ENCODE results near the gene RMI1.

RMI1 gene

DNA sequence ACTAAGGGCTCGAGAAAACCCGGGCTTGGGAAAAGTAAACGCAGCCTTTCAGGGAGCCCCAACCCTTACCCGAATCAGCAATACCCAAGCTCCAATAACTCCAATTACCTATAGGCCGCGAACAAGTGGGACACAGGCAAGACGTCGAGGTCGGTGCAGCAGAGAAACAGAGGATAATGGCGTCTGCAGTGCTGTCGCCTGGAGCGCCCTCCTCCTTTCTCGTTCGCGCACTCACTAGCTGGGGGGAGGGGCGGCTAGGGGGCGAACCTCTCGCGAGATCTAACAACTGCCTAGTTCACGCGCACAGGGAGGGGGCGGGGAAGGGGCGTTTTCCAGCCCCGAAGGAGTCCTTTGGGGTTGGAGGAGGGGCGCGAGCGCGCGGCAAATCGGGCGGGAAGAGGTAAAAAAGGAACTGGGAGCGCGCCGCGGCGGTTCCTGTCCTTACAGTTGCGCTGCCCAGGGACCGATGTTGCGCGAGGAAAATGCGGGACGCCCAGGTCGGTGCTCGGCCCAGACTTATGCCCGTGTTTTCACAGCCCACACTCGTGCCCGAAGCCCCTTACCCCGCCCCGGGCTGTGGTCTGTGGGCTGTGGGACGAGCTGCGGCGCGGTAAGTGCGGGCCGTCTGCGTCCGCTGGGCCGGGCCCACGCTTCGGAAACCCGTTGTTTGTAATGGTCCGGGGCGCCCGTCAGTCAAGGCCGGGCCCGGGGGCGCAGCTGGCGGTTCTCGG lies at the start of gene RMI1:
Gene RMI1 (plus strand): TSS at position 411 of the 731 bp plus-strand sequence. CDS start 20,182 bp downstream, outside the sequence.
- TF ChIP-seq, protein P1, sequence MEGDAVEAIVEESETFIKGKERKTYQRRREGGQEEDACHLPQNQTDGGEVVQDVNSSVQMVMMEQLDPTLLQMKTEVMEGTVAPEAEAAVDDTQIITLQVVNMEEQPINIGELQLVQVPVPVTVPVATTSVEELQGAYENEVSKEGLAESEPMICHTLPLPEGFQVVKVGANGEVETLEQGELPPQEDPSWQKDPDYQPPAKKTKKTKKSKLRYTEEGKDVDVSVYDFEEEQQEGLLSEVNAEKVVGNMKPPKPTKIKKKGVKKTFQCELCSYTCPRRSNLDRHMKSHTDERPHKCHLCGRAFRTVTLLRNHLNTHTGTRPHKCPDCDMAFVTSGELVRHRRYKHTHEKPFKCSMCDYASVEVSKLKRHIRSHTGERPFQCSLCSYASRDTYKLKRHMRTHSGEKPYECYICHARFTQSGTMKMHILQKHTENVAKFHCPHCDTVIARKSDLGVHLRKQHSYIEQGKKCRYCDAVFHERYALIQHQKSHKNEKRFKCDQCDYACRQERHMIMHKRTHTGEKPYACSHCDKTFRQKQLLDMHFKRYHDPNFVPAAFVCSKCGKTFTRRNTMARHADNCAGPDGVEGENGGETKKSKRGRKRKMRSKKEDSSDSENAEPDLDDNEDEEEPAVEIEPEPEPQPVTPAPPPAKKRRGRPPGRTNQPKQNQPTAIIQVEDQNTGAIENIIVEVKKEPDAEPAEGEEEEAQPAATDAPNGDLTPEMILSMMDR (IDR thresholded peaks at IDR 0.05; ENCODE audit: low read depth, low read length): no peak
- H3K4me3 ChIP-seq (ENCODE audit: low read depth, low read length): peak within 1 kb of the TSS; percentile 75

DNA sequence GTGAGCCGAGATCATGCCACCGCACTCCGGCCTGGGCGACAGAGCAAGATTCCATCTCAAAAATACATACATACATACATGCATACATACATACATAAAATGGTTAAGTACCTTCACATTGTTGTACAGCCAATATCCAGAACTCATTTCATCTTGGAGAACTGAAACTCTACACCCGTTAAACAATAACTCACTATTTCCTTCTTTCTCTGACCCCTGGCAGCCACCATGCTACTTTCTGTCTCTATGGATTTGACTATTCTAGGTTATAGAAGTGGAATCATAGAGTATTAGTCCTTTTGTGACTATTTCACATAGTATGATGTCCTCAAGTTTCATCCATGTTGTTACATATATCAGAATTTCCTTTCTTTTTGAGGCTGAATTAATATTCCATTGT lies 49.7 kb upstream of the RMI1 start:
- H3K4me3 ChIP-seq (ENCODE audit: low read depth, low read length): no peak overlapping the region
- TF ChIP-seq, protein P1 (IDR thresholded peaks at IDR 0.05; ENCODE audit: low read depth, low read length): no peak

DNA sequence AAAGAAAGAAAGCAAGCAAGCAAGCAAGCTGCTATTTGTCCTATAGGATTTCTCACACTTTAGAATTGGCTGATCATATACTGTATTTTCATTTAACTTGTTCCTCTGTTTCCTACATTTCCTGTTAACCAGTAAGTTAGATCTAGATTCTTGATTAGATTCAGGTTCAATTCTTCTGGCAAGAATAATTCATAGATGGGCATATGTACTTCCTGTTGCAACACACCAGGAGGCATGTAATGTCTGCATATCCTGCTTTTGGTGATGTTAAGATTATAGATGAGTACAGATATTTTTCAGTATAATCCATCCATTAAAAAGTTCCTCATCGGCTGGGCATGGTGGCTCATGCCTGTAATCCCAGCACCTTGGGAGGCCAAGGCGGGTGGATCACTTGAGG lies 48.6 kb upstream of the RMI1 start:
- TF ChIP-seq, protein P1 (IDR thresholded peaks at IDR 0.05; ENCODE audit: low read depth, low read length): no peak
- H3K4me3 ChIP-seq (ENCODE audit: low read depth, low read length): no peak overlapping the region

DNA sequence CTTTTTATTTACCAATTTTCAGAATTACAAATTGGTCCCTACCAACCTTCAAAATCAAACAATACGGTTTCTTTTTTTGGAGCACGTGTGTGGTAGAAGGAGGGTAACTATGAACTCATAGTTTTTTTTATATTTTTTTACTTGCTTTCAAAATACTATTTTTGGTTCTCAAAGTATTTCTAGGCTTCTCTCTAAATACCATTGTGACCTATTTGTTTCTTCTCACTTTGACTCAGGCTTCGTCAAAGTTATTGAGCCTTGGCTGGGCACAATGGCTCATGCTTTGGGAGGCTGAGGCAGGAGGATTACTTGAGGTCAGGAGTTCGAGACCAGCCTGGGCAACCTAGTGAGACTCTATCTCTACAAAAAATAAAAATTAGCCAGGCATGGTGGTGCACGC lies 47.8 kb upstream of the RMI1 start:
- no peak overlapping the region for H3K4me3 ChIP-seq (ENCODE audit: low read depth, low read length)
- TF ChIP-seq, protein P1 (IDR thresholded peaks at IDR 0.05; ENCODE audit: low read depth, low read length): no peak

DNA sequence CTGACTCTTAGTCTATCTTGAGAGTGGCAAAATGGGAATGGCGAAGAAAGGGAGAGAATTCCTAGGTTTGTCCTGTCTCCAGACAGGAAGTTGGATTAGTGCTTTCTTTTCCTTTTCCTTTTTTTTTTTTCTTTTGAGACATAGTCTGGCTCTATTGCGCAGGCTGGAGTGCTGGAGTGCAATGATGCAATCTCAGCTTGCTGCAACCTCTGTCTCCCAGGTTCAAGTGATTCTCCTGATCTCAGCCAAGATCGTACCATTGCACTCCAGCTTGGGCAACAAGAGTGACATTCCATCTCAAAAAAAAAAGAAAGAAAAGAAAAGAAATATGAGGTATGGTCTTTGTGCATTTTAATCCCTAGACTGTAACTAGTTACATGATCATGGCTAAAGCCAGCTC lies 46.8 kb upstream of the RMI1 start:
- no peak overlapping the region for H3K4me3 ChIP-seq (ENCODE audit: low read depth, low read length)
- TF ChIP-seq, protein P1 (IDR thresholded peaks at IDR 0.05; ENCODE audit: low read depth, low read length): no peak

DNA sequence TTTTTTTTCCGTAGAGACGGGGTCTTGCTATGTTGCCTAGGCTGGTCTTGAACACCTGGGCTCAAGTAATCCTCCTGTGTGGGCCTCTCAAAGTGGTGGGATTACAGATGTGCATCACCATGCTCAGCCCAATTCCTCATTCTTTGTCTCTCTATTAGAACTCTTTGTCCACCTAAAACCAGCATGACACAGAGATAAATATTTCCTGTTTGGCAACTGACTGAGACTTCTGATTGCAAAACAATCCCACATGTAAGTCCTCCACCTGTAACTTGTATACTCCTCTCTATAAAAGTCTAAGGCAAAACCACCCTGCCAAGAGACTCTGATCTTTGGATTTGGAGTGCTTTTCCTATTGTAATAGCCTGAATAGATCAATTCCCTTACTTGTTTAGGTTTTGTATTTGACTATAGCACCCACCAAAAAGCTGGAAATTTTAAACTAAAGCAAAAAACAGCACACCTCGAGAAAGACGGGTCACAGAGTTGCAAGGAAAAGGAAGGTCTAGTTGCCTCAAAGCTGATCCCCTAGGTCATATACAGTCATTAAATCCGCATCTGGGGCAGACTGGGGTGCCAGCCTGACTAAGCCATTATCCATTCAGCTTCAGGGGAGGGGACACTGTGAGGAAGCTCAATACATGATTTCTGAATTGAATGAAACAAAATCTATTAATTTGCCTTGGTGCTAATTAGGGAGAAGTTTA lies 45.9 kb upstream of the RMI1 start:
- no peak overlapping the region for H3K4me3 ChIP-seq (ENCODE audit: low read depth, low read length)
- TF ChIP-seq, protein P1 (IDR thresholded peaks at IDR 0.05; ENCODE audit: low read depth, low read length): no peak

DNA sequence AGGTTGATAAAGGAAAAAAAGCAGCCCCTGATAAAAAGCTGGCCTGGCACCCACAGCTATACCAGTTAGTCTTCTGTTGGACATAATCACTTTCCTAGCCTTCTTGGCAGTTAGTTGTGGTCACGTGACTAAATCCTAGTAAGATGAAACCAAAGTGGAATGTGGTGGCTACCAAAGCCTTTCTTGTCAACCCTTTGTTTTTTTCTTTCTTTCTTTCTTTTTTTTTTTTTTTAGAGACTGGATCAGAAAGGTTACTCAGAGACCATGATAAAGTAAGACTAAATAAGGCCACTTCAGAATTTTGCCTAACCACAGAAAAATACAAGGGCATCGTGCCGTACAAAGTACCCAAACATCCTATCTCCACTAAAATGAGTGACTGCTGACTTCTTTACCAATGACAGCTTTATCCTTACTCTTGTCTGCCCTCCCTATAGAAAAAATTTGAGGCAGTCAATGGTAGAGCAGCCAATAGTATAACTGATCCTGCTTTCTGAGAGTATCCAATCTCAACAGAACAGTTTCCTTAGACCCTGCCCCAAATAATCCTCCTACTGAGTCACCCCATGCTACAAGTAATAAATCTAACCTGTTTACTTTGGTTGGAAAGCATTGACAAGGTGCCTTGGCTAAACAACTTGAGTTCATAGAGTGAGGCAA lies 45.2 kb upstream of the RMI1 start:
- TF ChIP-seq, protein P1 (IDR thresholded peaks at IDR 0.05; ENCODE audit: low read depth, low read length): no peak
- no peak overlapping the region for H3K4me3 ChIP-seq (ENCODE audit: low read depth, low read length)
